Muscle of back (tissue), 13 donors: ENCODE data around the gene MGST3. TPM values are rescaled to one million over a fixed set of nuclear protein-coding genes. Genes with fewer than 3 reads are reported as not detected.
"Not testable (repeated sequence)": the region's sequence is repeated elsewhere in the genome, so short reads cannot be mapped to it uniquely, and the experiment has no call there.

Experiments
- DNase-seq, 3 donors: peaks; one replicate each; pipeline versions ENCODE4 v3.0.0 to v3.0.0-alpha.2; 2013
- long read RNA-seq, 9 donors: transcript quantifications; one replicate each; lab custom pipeline, GENCODE V29; 2026
- polyA plus RNA-seq, 10 donors: library from polyadenylated mRNA; unstranded; fragments of 120-200 nt; gene quantifications; one replicate each; pipeline ENCODE4 v1.2.1, GENCODE V29; 2013; ENCODE audit not compliant: insufficient read length in 10 of 10

MGST3 gene
- polyA plus RNA-seq = 100 to 1,000 TPM; 132 to 208 (median 171) TPM
- long read RNA-seq, donor 1, transcript MGST3-211 (2 exons, 772 nt) = minor isoform, 7 of 175 reads
- long read RNA-seq, donor 1, transcript MGST3-205 (6 exons, 1,015 nt) = major isoform, 126 of 175 reads
- long read RNA-seq, donor 1, partial matches to known transcripts = 23 of 175 reads
- long read RNA-seq, donor 1, other reads (novel, unspliced or antisense) = 15 of 175 reads
- long read RNA-seq, donor 2, transcript MGST3-205 (6 exons, 1,015 nt) = major isoform, 124 of 151 reads
- long read RNA-seq, donor 2, partial matches to known transcripts = 13 of 151 reads
- long read RNA-seq, donor 2, other reads (novel, unspliced or antisense) = 7 of 151 reads
- long read RNA-seq, donor 3, partial matches to known transcripts = 0 of 1 reads
- long read RNA-seq, donor 3, other reads (novel, unspliced or antisense) = 0 of 1 reads
- long read RNA-seq, donor 4, transcript MGST3-205 (6 exons, 1,015 nt) = major isoform, 131 of 165 reads
- long read RNA-seq, donor 4, partial matches to known transcripts = 22 of 165 reads
- long read RNA-seq, donor 4, other reads (novel, unspliced or antisense) = 5 of 165 reads
- long read RNA-seq, donor 5, transcript MGST3-205 (6 exons, 1,015 nt) = major isoform, 160 of 203 reads
- long read RNA-seq, donor 5, transcript MGST3-211 (2 exons, 772 nt) = minor isoform, 7 of 203 reads
- long read RNA-seq, donor 5, partial matches to known transcripts = 19 of 203 reads
- long read RNA-seq, donor 5, other reads (novel, unspliced or antisense) = 11 of 203 reads
- long read RNA-seq, donor 6, transcript MGST3-205 (6 exons, 1,015 nt) = major isoform, 173 of 209 reads
- long read RNA-seq, donor 6, partial matches to known transcripts = 11 of 209 reads
- long read RNA-seq, donor 6, other reads (novel, unspliced or antisense) = 13 of 209 reads
- long read RNA-seq, donor 7, transcript MGST3-205 (6 exons, 1,015 nt) = major isoform, 95 of 146 reads
- long read RNA-seq, donor 7, transcript MGST3-213 (1 exons, 3,101 nt) = minor isoform, 6 of 146 reads
- long read RNA-seq, donor 7, partial matches to known transcripts = 32 of 146 reads
- long read RNA-seq, donor 7, other reads (novel, unspliced or antisense) = 12 of 146 reads
- long read RNA-seq, donor 8, transcript MGST3-205 (6 exons, 1,015 nt) = major isoform, 113 of 141 reads
- long read RNA-seq, donor 8, partial matches to known transcripts = 23 of 141 reads
- long read RNA-seq, donor 8, other reads (novel, unspliced or antisense) = 0 of 141 reads
- long read RNA-seq, donor 9, transcript MGST3-205 (6 exons, 1,015 nt) = major isoform, 24 of 25 reads
- long read RNA-seq, donor 9, partial matches to known transcripts = 0 of 25 reads
- long read RNA-seq, donor 9, other reads (novel, unspliced or antisense) = 0 of 25 reads

DNA sequence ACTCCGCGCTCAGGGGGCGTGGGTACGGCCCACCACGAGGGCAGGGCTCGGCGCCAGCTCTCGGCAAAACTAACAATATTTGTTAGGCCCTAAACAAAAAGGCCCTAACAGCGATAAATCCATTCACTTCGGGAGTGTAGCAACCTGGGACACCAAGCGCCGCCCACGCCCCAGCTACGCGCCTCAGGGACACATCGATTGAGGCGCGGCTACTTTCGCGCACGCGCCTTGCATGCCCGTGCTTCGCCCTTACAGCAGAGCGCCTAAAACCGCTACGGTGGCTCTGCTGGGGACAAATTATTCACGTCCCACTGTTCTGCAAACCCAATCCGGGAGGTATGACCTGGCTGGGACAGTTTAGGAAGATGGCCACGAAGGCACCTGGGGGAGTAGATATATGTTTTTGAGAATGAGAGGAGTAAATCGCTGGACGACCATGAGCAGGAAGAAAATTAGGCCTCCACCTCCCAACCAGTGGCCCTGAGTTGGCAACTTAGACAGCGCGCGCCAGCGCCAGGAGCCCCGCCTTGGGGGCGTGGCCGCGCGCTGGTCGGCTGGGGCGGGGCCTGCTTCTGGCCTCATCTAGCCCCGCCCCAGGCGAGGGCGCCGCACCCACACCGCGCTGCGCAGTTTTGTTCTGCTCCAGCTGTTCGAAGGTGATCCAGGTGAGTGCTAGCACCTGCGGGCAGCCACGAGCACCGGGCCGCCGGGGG lies at the start of gene MGST3:
MGST3 (plus strand) TSS at position 606 of the 713 bp plus-strand sequence. CDS start 18,614 bp downstream, outside the sequence.
- peak; percentile 98 to 100 (median 99) for DNase-seq

DNA sequence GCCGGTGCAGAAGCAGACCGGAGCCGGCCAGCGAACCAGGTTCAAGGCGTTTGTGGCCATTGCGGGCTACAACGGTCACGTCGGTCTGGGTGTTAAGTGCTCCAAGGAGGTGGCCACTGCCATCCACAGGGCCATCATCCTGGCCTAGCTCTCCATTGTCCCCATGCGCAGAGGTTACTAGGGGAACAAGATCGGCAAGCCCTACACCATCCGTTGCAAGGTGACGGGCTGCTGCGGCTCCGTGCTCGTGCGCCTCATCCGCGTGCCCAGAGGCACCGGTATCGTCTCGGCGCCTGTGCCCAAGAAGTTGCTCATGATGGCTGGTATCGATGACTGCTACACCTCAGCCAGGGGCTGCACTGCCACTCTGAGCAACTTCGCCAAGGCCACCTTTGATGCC lies 49.1 kb upstream of the MGST3 start:
- no peak for DNase-seq

DNA sequence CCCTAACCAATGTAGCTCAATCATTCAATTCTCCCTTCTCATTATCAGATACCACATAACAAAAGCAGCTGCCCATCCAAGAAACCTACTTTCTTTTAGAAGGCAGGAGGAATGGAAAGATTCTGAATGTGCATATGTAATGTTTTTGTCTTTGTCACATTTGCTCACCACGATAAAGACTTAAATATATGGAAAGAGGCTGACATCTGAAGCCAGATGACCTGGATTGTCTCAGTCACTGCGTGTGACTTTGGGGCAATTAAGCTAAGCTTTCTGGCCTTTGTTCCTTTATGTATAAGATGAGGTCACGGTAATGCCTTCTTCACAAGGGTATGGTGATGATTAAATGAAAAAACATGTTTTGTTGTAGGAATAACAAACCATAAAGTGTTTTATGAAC lies 44.6 kb upstream of the MGST3 start:
- DNase-seq = no peak

DNA sequence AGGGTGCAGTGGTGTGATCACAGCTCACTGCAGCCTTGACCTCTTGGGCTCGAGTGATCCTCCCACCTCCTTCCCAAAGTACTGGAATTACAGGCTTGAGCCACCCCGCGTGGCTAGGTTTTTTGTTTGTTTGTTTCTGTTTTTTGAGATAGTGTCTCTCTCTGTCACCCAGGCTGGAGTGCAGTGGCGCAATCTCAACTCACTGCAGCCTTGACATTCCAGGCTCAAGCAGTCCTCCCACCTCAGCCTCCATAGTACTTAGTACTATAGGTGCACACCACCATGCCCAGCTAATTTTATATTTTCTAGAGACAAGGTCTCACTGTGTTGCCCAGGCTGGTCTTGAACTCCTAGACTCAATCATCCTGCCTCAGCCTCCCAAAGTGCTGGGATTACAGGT lies 39.6 kb upstream of the MGST3 start:
- DNase-seq = not testable (repeated sequence)

DNA sequence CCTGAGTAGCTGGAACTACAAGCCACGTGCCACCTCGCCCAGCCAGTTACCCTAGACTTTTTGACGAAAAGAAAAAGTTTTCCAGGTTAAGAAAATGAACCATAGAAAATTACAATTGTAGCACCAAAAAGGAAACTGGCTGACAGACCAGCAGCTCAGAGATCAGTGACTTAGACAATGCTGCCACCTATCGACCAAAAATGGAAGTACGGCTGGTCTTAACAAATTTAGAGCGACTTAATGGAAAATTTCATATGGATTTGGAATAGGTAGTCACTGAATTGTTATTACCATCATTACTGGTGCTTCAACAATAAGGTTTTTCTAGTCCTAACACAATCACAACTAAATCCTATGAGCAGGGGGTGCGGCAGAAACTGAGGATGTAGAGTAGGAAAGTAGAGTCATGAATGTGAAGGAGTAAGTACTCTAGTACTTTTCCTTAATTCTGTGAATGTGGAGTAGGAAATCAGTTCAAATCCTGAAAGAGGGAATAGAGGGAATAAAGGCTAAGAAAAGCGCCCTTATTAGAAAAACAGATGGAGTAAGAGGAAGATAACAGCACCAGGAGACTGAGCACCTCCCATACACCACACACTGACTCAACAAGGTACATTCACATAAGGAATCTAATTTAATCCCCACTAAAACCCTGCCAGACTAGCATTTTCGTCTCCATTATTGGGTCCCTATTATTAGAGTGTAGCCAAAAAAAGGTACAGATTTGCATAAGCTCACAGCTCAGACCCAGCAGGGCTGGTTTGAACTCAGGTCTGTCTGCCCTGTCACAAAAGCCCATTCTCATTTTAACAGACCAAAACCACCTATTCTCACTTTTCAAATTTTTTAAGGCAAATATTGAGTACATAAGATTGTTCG lies 37.9 kb upstream of the MGST3 start:
- peak; percentile 82 to 92 (median 90) for DNase-seq

DNA sequence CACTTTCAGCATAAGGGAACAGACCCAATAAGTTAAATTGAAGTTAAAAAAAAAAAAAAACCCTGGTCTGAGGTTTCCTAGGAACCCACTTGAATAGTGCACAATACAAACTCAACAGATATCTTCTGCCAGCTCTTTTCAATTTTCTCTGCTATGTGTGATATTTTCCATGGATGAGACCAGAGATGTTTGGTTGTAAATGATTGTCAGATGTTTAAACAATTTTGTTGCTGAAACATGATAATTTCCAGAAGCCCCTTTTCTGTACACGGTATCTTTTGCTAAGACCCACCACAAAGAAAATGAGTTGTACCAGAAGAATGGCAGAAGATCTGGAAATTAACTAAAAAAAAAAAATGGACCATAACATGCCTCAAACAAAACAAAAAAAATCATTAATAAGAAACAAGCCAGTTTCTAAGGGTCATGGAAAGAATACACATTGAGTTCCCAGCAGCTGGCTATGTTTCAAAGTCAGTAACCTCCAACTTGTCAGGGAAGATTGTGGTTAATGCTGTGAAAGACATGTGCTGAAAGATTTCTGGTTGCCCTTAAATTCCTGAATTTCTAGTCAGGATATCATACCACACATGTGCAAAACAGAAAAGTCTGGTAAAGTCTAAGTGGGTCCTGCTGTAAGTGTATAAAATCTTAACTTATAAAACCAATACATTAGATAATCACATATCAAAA lies 35.6 kb upstream of the MGST3 start:
- DNase-seq = peak; percentile 71 to 87 (median 78)

DNA sequence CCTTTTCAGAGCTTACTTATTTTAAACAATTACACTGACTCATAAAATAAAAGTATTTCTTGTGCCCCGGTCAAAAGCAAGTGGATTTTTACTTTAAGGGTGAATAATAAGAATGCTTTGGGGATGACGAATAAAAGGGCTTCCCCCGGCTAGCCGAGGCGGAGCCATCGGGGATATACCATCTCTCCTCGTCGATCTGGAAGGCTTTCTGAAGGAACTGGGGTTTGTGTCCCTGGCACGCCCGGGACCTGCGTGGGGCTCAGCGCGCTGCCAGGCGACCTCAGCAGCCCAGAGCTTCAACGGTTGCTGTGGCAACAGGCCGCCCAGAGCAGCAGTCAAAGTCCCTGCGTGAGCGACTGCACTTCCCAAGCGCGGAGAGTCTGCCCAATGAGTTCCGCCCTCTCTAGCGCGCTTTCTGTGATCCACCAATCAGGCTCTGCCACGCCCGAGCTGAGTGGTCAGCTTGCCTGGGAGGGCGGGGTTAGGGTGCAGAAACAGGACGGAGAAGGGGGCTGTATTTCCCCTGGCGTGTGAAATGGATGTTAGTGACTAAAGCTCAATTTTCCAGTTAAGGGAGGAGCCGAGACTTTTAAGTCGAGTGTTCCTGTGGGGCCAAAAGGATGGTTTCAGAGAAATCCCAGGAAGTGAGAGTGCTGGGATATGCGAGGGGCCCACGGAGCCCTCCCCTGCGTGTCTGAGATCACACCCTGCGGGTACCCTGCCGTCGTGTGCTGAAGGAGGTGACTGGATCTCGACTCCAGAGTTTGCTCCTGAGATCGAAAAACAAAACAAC lies 33.0 kb upstream of the MGST3 start:
- DNase-seq = peak; percentile 97 to 99 (median 98)

DNA sequence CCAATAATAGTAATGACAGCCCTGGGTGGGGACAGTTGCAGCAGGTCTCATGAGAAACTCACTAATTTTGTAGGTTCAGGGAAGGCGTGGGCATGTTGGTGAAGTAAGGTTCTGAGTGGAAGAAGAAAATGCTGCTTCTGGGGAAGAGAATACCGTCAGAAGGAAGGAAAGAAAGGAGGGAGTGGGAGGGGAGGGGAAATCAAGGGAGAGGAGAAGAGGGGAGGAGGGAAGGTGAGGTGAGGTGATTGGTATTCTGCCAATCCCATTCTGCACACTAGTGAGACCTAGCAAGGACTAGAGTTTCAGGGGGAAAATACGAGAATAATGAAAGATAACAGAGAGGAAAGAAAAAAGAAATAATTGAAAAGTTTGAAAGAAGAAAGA lies 32.4 kb upstream of the MGST3 start:
- DNase-seq = no peak

DNA sequence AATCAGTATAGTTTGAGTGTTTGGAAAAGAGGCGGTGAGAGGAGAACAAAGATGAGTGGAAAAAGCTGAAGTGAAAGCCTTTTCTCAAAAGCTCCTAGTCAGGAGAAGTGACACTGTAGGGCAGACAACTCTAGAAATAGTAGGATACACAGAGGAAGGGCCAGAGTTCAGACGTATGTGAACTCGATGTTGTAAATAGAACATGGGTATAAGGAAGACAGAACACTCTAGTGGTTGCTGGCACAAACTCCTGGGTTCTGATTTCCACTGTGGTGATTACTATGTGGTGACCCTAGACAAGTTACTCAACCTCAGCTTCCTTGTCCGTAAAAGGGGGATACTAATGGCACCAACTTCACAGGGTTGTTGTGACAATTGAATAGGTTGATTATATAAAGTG lies 30.2 kb upstream of the MGST3 start:
- DNase-seq = no peak

DNA sequence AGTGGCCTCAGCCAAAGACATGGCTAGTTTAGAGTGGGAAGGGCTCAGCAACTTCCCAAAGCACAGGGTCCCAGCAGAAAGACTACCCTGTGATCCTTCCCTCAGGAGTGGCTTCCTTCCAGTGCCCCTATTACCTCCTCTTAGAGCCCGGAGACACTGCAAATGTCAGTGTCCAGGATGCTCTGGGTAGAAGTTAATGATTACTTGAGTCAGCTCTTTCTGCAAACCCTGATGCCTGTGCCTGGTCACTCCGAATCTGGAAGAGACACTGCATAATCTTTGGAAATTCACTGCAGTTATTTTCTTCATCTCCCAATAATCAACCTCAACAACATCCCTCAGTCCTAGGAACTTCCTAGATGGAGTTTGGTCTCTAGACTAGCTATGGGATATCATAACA lies 27.2 kb upstream of the MGST3 start:
- no peak for DNase-seq

DNA sequence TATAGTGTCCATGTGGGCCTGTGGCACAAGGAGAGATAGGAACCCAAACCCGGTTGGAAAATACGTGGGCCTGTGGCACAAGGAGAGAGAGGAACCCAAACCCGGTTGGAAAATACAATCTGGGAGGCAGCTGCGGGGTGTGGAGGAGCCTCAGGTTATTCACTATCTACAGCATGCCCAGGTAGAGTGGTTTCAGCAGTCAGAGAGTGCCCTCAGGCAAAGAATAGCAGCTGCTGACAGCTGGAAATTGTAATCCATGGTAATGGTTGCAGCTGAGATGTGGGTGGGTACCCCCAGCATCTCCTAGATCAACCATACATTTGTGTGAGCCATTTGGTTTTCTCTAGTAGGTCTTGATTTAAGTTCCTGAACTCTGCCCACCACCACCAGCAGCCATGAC lies 25.8 kb upstream of the MGST3 start:
- no peak for DNase-seq

DNA sequence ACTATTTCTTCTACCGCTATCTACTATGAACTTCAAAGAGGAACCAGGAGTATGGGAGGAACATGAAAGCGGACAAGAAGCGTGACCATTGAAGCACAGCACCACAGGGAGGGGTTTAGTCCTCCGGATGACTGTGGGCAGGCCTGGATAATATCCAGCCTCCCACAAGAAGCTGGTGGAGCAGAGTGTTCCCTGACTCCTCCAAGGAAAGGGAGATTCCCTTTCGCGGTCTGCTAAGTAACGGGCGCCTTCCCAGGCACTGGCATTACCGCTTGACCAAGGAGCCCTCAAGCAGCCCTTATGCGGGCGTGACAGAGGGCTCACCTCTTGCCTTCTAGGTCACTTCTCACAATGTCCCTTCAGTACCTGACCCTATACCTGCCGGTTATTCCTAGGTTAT lies 24.4 kb upstream of the MGST3 start:
- not testable (repeated sequence) for DNase-seq

DNA sequence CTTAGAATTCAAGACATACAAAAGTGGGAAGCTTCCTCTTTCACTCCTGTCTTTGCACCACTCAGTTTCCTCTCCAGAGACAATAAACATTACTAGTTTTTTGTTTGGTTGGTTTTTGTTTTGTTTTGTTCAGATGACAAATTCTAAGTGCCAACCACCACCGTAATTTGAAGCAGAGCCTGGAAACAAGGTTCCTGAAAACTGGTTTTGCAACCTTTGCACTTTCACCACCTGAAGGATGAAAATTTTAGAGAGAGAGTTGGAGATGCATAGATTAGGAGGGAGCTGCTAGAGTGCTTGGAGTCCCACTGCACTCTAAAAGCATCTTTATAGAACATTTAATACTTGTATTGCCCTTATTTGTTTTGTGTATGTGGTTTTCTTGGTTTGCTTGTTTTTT lies 20.2 kb upstream of the MGST3 start:
- no peak for DNase-seq

DNA sequence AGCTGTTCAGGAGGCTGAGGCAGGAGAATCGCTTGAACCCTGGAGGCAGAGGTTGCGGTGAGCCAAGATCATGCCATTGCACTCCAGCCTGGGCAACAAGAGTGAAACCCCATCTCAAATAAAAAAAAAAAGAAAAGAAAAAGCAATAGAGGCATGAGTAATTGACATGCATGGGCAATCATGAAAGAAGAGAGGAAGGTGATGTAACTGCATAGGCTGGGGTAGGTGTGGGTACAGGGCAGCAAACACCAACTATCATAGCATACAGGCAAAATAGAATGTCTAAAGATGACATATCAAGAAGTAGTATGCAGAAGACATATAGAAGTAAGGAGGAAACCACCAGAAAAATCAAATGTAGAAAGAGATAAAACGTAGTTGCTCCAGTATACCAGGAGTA lies 19.0 kb upstream of the MGST3 start:
- no peak for DNase-seq

DNA sequence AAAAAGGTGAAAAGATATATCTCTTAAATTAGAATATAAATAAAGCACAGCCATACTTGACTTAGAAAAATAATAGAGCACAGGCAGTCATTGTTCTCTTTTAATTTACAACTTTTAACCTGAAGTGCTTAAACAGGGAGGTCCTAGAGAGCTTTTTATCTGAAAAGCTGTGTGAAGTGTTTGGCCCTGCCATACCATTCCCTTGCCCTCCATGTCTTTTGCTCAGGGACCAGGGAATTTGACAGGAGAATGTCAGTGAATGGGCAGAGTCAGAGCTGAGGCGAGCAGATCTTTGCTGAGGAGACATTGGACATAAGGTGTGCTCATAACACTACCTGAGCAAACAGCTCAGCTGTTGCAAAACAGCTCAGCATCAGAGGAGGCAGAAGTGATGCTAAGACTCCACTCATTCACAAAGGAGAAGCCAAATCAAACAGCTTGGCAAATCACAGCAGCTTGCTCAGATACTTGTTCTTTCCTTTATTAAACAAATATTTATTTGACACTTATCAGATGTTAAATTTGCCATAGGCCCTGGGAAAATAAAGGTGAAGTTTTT lies 14.9 kb upstream of the MGST3 start:
- DNase-seq = no peak

DNA sequence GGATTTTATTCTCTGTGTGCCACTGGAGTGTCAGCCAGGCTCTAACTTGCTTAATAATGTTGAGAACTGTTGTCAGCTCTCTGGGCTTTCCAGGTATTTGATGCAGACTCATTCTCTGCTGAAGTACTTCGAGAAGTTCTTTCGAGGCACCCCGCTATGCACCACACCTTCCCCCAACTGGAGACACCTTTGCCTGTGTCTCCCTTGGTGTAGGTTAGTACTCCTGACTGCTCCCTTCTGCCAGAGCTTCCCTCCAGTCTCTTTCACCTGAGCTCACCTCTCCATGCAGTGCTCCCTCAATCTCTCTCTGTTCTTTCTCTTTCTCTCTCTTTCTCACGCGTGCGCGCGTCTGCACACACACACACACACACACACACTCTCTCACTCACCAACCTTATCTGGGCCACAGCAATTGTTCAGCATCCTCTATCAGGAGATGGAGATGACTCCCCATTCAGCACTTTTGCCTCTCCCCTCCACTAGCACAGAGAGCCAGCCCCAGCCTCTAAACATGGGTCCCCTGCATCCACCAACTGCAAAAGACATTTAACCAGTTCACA lies 14.0 kb upstream of the MGST3 start:
- no peak for DNase-seq

DNA sequence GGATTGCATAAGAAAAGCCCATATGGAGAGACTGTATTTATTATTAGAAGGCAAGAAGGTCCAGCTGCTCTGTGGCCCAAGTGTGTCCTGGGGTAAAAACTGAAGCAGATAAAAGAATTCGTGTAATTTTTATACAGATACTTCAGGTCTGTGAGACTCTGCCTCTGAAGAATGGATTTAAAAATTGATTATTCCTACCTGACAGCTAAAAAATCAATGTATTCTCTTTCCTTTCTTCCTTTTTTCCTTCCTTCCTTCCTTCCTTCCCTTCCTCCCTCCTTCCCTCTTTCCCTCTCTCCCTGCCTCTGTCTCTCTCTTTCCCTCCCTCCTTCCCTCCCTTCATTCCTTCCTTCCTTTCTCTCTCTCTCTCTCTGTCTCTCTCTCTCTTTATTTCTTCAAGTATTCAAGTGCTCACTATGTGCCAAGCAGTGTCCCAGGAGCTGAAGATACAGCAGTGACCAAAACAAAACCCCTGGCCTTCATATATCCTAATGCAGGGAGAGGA lies 11.3 kb upstream of the MGST3 start:
- DNase-seq = no peak

DNA sequence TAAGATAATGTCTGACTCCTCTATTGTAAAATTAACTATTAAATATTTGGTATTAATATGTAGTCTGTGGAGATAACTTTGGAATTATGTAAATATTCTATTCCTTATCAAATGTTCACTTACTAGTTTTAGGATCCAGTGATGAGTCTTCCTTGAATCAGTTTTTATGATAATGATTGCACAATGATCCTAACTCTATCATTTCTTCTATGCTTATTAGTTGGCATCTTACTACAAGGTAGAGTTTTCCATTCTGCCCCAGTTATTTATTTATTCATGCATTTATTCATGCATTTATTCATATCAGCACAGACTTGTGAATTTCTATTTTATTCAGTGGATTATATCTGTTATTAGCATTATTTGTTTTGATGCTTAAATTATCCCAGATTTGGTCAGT lies 7.4 kb upstream of the MGST3 start:
- DNase-seq = no peak
